HG02759 (cell line): ENCODE measurements around the gene NUP62CL.
A peak's percentile ranks its signal among the peaks of the same experiment; 100 is the strongest.

Experiments used
- ATAC-seq: cut with Tn5 transposase; IDR thresholded peaks from one replicate; pipeline ENCODE4 v1.9.1; 2021; ENCODE audit warnings: mild to moderate bottlenecking, moderate library complexity; ENCODE audit not compliant: unreplicated experiment

NUP62CL gene

GRCh38 chrX:107154787-107155620, 51.2 kb downstream of the NUP62CL start:
- no peak for ATAC-seq

- ATAC-seq: no peak
Measured at GRCh38 chrX:107153005-107153404, 53.2 kb downstream of the NUP62CL start.

GRCh38 chrX:107146670-107147069, 59.6 kb downstream of the NUP62CL start:
- ATAC-seq: no peak

GRCh38 chrX:107135965-107136307, 70.3 kb downstream of the NUP62CL start:
- no peak for ATAC-seq

GRCh38 chrX:107135049-107135964, 70.9 kb downstream of the NUP62CL start:
- ATAC-seq: peak; percentile 58

GRCh38 chrX:107123750-107124149, 82.5 kb downstream of the NUP62CL start:
- no peak for ATAC-seq

GRCh38 chrX:107119283-107119682, 87.0 kb downstream of the NUP62CL start:
- ATAC-seq: no peak

GRCh38 chrX:107118322-107119147, 87.7 kb downstream of the NUP62CL start, which contains the start of gene RBM41:
Gene RBM41, minus strand, starts transcription at chrX:107118822. Its CDS starts 49 bp downstream, at chrX:107118773.
- peak; percentile 100 for ATAC-seq

GRCh38 chrX:107117993-107118321, 88.3 kb downstream of the NUP62CL start:
- no peak for ATAC-seq

- ATAC-seq: no peak
Measured at GRCh38 chrX:107107459-107107858, 98.8 kb downstream of the NUP62CL start.

GRCh38 chrX:107102980-107103379, 103.3 kb downstream of the NUP62CL start:
- ATAC-seq: no peak

- no peak for ATAC-seq
Measured at GRCh38 chrX:107076158-107076557, 130.1 kb downstream of the NUP62CL start.
